K562 (cell line): Measurements from ENCODE around the gene FOXR1. TPM values are rescaled to one million over a fixed set of nuclear protein-coding genes. Genes with fewer than 3 reads are reported as not detected.

ENCODE experiments used
- ATAC-seq: fragments of 200-7000 bp; cut with Tn5 transposase; 3 replicates; pipeline ENCODE4 v1.9.1; 2020; ENCODE audit warnings: moderate library complexity
- BruUV-seq: library from RNA; stranded (reverse); fragments of 400-500 nt; replicated peaks from 2 replicates; lab custom pipeline; 2021; lab: Mats Ljungman, UMichigan
- CTCF ChIA-PET: fragments of 300-600 bp; formaldehyde crosslinking; extraction: SDS; loops from one replicate; lab custom pipeline; 2021; ENCODE audit warnings: low intra/inter-chr PET ratio; lab: Yijun Ruan, JAX
- POLR2A ChIA-PET: fragments of 300-600, 350-650 bp; sonication (Branson Sonifier 250); formaldehyde crosslinking; extraction: SDS; loops from one replicate; lab custom pipeline; 2021; ENCODE audit warnings: antibody characterized with exemption, inconsistent platforms; lab: Yijun Ruan, JAX
- DNase-seq, 4 experiments: peaks; one replicate each; pipeline versions ENCODE4 v3.0.0 to v3.0.0-alpha.2; 2011 to 2018; ENCODE audit warnings: low spot score in 3 of 4, mixed read lengths in 3 of 4; ENCODE audit errors: extremely low read depth in 1 of 4
- FAIRE-seq: peaks from 2 replicates; lab custom pipeline; 2011; peaks lifted over from hg19 to GRCh38; lab: Jason Lieb, UNC
- H2AFZ ChIP-seq: 2 replicates; pipeline ENCODE4 v1.6.0; 2011; ENCODE audit warnings: low read depth, low read length, control low read depth, inconsistent platforms
- H3K27ac ChIP-seq: fragments of 200-600 bp; 3 replicates; pipeline ENCODE4 v1.8.0; 2011; ENCODE audit warnings: low read depth, mild to moderate bottlenecking, control low read depth, inconsistent platforms, low read length, moderate library complexity, mixed read lengths; ENCODE audit errors: extremely low read depth
- H3K27me3 ChIP-seq, 2 experiments: fragments of 300-600 bp in 1 of 2; 2 replicates in 1 of 2; 3 replicates in 1 of 2; pipeline versions ENCODE4 v1.6.0 to v1.8.0; 2011; ENCODE audit warnings: inconsistent platforms in 2 of 2, low read length in 2 of 2, mild to moderate bottlenecking in 1 of 2, mixed read lengths in 1 of 2, moderate library complexity in 1 of 2; ENCODE audit not compliant: control insufficient read depth in 2 of 2, insufficient read depth in 2 of 2
- H3K36me3 ChIP-seq: fragments of 300-600 bp; 3 replicates; pipeline ENCODE4 v1.8.0; 2011; ENCODE audit warnings: mild to moderate bottlenecking, low read length, inconsistent platforms; ENCODE audit not compliant: control insufficient read depth, insufficient read depth
- H3K4me1 ChIP-seq, 2 experiments: fragments of 200-600 bp in 1 of 2; replicated peaks in 1 of 2; 2 replicates in 1 of 2; 3 replicates in 1 of 2; pipeline versions ENCODE4 v1.5.1 to v1.8.0; 2011; ENCODE audit warnings: inconsistent platforms in 2 of 2, low read length in 2 of 2, mild to moderate bottlenecking in 1 of 2, mixed read lengths in 1 of 2, moderate library complexity in 1 of 2; ENCODE audit not compliant: control insufficient read depth in 2 of 2, insufficient read depth in 2 of 2
- H3K4me2 ChIP-seq: 2 replicates; pipeline ENCODE4 v1.6.1; 2011; ENCODE audit warnings: low read length, control low read depth, inconsistent platforms, mixed read lengths; ENCODE audit not compliant: insufficient read depth
- H3K4me3 ChIP-seq: fragments of 200-600 bp; sonication (generic), shearing (Covaris generic); 2 replicates; pipeline ENCODE4 v1.5.1; 2016; ENCODE audit warnings: control low read depth, inconsistent platforms
- H3K79me2 ChIP-seq: fragments of 200-600 bp; 3 replicates; pipeline ENCODE4 v1.8.0; 2011; ENCODE audit warnings: low read length, inconsistent platforms; ENCODE audit not compliant: control insufficient read depth, insufficient read depth
- H3K9ac ChIP-seq, 2 experiments: 2 replicates each; pipeline versions ENCODE4 v1.6.0 to v1.6.1; 2011; ENCODE audit warnings: low read depth in 2 of 2, low read length in 2 of 2, control low read depth in 1 of 2, inconsistent platforms in 1 of 2, mild to moderate bottlenecking in 1 of 2, mixed read lengths in 1 of 2; ENCODE audit not compliant: insufficient read depth in 1 of 2
- H3K9me1 ChIP-seq: one replicate; pipeline ENCODE4 v1.6.0; 2011; ENCODE audit warnings: inconsistent platforms, mild to moderate bottlenecking, low read length, moderate library complexity; ENCODE audit not compliant: control insufficient read depth, insufficient read depth
- H3K9me3 ChIP-seq: replicated peaks from 2 replicates; pipeline ENCODE4 v1.5.1; 2011; ENCODE audit warnings: low read depth, low read length, inconsistent platforms; ENCODE audit not compliant: control insufficient read depth, insufficient read depth
- H4K20me1 ChIP-seq: replicated peaks from 2 replicates; pipeline ENCODE4 v1.6.1; 2011; ENCODE audit warnings: low read length, inconsistent platforms, mixed read lengths; ENCODE audit not compliant: control insufficient read depth, insufficient read depth
- DNMT1 ChIP-seq: fragments of 450-650 bp; IDR thresholded peaks from 2 replicates; pipeline ENCODE4 v1.6.1; 2016; ENCODE audit warnings: antibody characterized with exemption, mild to moderate bottlenecking
- FOXP1 ChIP-seq: sonication (generic); formaldehyde crosslinking; IDR thresholded peaks from 2 replicates; pipeline ENCODE4 v1.8.0; 2022; ENCODE audit warnings: mild to moderate bottlenecking, missing genetic modification reagents
- MTA3 ChIP-seq: fragments of 450-650 bp; formaldehyde crosslinking; IDR thresholded peaks from 2 replicates; pipeline ENCODE4 v1.6.1; 2017; ENCODE audit warnings: mild to moderate bottlenecking, borderline replicate concordance
- NR1H2 ChIP-seq: sonication (generic); formaldehyde crosslinking; IDR thresholded peaks from 2 replicates; pipeline ENCODE4 v1.4.0; 2020; ENCODE audit warnings: mild to moderate bottlenecking, missing genetic modification reagents
- ZKSCAN1 ChIP-seq: fragments of 150-350 bp; IDR thresholded peaks from 2 replicates; pipeline ENCODE4 v1.6.1; 2016; ENCODE audit warnings: low read depth, low read length
- WGBS: fragments of 100-300 bp; shearing (Covaris generic); methylation state at CpG from one replicate; pipeline ENCODE4 v1.1.6; 2016; ENCODE audit warnings: low coverage, mixed read lengths; ENCODE audit not compliant: insufficient coverage; ENCODE audit errors: missing lambda C conversion rate; 5-methylcytosine and 5-hydroxymethylcytosine counted together
- in situ Hi-C: fragments of 300-500 bp; cut with MboI; formaldehyde crosslinking; loops from 4 replicates; pipeline ENCODE4 v1.15.0; 2018; ENCODE audit warnings: inconsistent platforms, mixed read lengths
- intact Hi-C: fragments of 100-400 bp; cut with micrococcal nuclease; formaldehyde crosslinking; loops from 2 replicates; pipeline ENCODE4 v1.14.2; 2022
- polyA plus RNA-seq, 8 experiments: library from polyadenylated mRNA; depleted of rRNA in 4 of 8; stranded (reverse) in 5 of 8; unstranded in 3 of 8; fragments of >200 nt; fragmentation: Nextera tagmentation in 2 of 8; fragmentation: Illumina TruSeq in 1 of 8; extraction: Ambion mirVana in 2 of 8; extraction: Trizol in 1 of 8; gene quantifications; 2 replicates each; pipeline versions ENCODE4 v1.2.1 to v1.2.3, GENCODE V29; 2011 to 2014; ENCODE audit warnings: inconsistent platforms in 1 of 8, missing spikeins in 1 of 8
- total RNA-seq, 7 experiments: library from RNA; depleted of rRNA in 6 of 7; stranded (reverse); fragments of >200 nt in 6 of 7; fragmentation: Illumina TruSeq in 2 of 7; extraction: Trizol in 2 of 7; gene quantifications; 2 replicates each; pipeline versions ENCODE4 v1.2.1 to v1.2.3, GENCODE V29; 2011 to 2021; ENCODE audit warnings: low replicate concordance in 1 of 7
- TF ChIP-seq, protein P1 (sequence below): IDR thresholded peaks from 2 replicates; pipeline ENCODE4 v1.6.1; 2014; ENCODE audit warnings: antibody characterized with exemption
- TF ChIP-seq, protein P2 (sequence below): fragments of 450-650 bp; IDR thresholded peaks from 2 replicates; pipeline ENCODE4 v1.6.1; 2016; ENCODE audit warnings: mild to moderate bottlenecking, moderate library complexity

Gene FOXR1
- total and polyA plus RNA-seq, 9 of the 15 experiments (the other 6 are each of a cell fraction or from before 2014, with no cell fraction given): not detected

DNA sequence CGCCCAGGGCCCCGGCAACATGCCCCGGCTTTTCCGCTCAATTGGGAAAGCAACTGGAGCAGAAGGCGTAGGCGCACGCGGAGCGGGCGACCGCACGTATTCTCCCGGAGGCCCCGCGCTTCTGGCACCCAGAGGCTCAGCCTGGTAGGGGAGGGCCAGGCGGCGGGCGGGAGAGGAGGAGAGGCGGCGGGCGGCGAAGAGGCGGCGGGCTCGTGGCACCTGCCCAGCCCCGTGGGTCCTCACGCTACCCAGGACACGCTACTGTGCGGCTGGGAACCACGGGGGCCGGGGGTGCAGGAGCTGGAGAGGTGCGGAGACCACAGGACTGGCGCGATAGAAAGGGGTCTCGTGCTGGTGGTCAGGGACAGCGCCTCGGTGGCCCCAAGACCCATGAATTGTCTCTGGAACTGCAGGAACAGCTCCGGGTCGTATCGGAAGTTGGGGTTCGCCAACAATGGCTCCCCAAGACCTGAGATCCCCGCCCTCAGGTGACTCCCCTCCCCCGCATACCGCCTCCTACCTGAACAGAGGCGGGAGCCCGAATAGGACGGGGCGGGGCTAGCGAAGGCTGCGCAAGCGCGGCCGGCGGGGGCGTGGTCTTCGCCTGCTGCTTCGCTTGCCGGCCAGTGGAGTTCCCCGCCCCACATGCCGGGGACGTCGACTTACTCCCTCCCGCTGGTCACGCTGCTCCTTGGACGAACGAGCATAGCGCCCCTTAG lies 58.9 kb downstream of the FOXR1 start, which contains the start of gene SLC37A4:
TSS of gene SLC37A4 (minus strand) at position 549 of the 719 bp plus-strand sequence.
- peak; percentile 92 for ATAC-seq
- ChIA-PET CTCF (no interaction called here), POLR2A (interaction anchor here (1.1 to 1.4 kb wide), 4 partner anchors 13 to 37 kb away, joined by 3 to 4 read pairs (median 4); partner anchors contain the start of gene VPS11)
- peaks cover 30 to 41% of the 10 kb centered on the region in 2 experiments; a peak in 4 of 5 replicates for H3K4me1 ChIP-seq
- H3K36me3 ChIP-seq: peaks cover 37% of the 10 kb centered on the region; the same call in 2 of the 3 replicates
- in situ Hi-C loops (no loop called here), intact Hi-C loops (loop anchor here (1.0 to 2.0 kb wide), 2 partner anchors 12 to 70 kb away; partner anchors contain the start of genes DPAGT1, RPS25 and TRAPPC4)
- DNase-seq: peak; percentile 95 to 99 (median 96)
- peaks cover 39% of the 10 kb centered on the region for H3K79me2 ChIP-seq
- H3K4me2 ChIP-seq: peak within 1 kb of the TSS; percentile 98
- peak within 1 kb of the TSS; percentile 92 for H3K27ac ChIP-seq
- H3K9ac ChIP-seq: peak within 1 kb of the TSS; percentile 86 to 99
- FAIRE-seq: peak; percentile 98
- no TSS peak for BruUV-seq
- H3K9me3 ChIP-seq: no peaks in the 10 kb centered on the region
- peak within 1 kb of the TSS; percentile 92 for H3K4me3 ChIP-seq
- peak within 1 kb of the TSS; percentile 96 for H2AFZ ChIP-seq
- peaks cover 12% of the 10 kb centered on the region for H4K20me1 ChIP-seq
- no peaks in the 10 kb centered on the region for H3K9me1 ChIP-seq
- WGBS: under 1% methylated on average over 46 of the region's 67 CpGs
- no peaks in the 10 kb centered on the region for H3K27me3 ChIP-seq
- TF ChIP-seq, protein P1, sequence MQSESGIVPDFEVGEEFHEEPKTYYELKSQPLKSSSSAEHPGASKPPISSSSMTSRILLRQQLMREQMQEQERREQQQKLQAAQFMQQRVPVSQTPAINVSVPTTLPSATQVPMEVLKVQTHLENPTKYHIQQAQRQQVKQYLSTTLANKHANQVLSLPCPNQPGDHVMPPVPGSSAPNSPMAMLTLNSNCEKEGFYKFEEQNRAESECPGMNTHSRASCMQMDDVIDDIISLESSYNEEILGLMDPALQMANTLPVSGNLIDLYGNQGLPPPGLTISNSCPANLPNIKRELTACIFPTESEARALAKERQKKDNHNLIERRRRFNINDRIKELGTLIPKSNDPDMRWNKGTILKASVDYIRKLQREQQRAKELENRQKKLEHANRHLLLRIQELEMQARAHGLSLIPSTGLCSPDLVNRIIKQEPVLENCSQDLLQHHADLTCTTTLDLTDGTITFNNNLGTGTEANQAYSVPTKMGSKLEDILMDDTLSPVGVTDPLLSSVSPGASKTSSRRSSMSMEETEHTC: peak; percentile 89
- TF ChIP-seq ZKSCAN1: peak; percentile 65; the same call in 1 of the 2 replicates
- 0 out of 2 replicates have a peak, but pooled peaks have one; percentile 5 for TF ChIP-seq DNMT1
- TF ChIP-seq MTA3: peak; percentile 66; the same call in 1 of the 2 replicates
- TF ChIP-seq NR1H2 (CRISPR knock-in tag): no peak
- TF ChIP-seq FOXP1 (CRISPR knock-in tag): peak; percentile 35
- TF ChIP-seq, protein P2, sequence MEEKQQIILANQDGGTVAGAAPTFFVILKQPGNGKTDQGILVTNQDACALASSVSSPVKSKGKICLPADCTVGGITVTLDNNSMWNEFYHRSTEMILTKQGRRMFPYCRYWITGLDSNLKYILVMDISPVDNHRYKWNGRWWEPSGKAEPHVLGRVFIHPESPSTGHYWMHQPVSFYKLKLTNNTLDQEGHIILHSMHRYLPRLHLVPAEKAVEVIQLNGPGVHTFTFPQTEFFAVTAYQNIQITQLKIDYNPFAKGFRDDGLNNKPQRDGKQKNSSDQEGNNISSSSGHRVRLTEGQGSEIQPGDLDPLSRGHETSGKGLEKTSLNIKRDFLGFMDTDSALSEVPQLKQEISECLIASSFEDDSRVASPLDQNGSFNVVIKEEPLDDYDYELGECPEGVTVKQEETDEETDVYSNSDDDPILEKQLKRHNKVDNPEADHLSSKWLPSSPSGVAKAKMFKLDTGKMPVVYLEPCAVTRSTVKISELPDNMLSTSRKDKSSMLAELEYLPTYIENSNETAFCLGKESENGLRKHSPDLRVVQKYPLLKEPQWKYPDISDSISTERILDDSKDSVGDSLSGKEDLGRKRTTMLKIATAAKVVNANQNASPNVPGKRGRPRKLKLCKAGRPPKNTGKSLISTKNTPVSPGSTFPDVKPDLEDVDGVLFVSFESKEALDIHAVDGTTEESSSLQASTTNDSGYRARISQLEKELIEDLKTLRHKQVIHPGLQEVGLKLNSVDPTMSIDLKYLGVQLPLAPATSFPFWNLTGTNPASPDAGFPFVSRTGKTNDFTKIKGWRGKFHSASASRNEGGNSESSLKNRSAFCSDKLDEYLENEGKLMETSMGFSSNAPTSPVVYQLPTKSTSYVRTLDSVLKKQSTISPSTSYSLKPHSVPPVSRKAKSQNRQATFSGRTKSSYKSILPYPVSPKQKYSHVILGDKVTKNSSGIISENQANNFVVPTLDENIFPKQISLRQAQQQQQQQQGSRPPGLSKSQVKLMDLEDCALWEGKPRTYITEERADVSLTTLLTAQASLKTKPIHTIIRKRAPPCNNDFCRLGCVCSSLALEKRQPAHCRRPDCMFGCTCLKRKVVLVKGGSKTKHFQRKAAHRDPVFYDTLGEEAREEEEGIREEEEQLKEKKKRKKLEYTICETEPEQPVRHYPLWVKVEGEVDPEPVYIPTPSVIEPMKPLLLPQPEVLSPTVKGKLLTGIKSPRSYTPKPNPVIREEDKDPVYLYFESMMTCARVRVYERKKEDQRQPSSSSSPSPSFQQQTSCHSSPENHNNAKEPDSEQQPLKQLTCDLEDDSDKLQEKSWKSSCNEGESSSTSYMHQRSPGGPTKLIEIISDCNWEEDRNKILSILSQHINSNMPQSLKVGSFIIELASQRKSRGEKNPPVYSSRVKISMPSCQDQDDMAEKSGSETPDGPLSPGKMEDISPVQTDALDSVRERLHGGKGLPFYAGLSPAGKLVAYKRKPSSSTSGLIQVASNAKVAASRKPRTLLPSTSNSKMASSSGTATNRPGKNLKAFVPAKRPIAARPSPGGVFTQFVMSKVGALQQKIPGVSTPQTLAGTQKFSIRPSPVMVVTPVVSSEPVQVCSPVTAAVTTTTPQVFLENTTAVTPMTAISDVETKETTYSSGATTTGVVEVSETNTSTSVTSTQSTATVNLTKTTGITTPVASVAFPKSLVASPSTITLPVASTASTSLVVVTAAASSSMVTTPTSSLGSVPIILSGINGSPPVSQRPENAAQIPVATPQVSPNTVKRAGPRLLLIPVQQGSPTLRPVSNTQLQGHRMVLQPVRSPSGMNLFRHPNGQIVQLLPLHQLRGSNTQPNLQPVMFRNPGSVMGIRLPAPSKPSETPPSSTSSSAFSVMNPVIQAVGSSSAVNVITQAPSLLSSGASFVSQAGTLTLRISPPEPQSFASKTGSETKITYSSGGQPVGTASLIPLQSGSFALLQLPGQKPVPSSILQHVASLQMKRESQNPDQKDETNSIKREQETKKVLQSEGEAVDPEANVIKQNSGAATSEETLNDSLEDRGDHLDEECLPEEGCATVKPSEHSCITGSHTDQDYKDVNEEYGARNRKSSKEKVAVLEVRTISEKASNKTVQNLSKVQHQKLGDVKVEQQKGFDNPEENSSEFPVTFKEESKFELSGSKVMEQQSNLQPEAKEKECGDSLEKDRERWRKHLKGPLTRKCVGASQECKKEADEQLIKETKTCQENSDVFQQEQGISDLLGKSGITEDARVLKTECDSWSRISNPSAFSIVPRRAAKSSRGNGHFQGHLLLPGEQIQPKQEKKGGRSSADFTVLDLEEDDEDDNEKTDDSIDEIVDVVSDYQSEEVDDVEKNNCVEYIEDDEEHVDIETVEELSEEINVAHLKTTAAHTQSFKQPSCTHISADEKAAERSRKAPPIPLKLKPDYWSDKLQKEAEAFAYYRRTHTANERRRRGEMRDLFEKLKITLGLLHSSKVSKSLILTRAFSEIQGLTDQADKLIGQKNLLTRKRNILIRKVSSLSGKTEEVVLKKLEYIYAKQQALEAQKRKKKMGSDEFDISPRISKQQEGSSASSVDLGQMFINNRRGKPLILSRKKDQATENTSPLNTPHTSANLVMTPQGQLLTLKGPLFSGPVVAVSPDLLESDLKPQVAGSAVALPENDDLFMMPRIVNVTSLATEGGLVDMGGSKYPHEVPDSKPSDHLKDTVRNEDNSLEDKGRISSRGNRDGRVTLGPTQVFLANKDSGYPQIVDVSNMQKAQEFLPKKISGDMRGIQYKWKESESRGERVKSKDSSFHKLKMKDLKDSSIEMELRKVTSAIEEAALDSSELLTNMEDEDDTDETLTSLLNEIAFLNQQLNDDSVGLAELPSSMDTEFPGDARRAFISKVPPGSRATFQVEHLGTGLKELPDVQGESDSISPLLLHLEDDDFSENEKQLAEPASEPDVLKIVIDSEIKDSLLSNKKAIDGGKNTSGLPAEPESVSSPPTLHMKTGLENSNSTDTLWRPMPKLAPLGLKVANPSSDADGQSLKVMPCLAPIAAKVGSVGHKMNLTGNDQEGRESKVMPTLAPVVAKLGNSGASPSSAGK: peak; percentile 99
